Activated CD4-positive, alpha-beta T cell treated with anti-CD3 and anti-CD28 coated beads for 48 hours (primary cell): Measurements from ENCODE around the gene SAE1.

Experiments
- DNase-seq: peaks from one replicate; pipeline ENCODE4 v3.0.0-alpha.2; 2020

The SAE1 gene

DNA sequence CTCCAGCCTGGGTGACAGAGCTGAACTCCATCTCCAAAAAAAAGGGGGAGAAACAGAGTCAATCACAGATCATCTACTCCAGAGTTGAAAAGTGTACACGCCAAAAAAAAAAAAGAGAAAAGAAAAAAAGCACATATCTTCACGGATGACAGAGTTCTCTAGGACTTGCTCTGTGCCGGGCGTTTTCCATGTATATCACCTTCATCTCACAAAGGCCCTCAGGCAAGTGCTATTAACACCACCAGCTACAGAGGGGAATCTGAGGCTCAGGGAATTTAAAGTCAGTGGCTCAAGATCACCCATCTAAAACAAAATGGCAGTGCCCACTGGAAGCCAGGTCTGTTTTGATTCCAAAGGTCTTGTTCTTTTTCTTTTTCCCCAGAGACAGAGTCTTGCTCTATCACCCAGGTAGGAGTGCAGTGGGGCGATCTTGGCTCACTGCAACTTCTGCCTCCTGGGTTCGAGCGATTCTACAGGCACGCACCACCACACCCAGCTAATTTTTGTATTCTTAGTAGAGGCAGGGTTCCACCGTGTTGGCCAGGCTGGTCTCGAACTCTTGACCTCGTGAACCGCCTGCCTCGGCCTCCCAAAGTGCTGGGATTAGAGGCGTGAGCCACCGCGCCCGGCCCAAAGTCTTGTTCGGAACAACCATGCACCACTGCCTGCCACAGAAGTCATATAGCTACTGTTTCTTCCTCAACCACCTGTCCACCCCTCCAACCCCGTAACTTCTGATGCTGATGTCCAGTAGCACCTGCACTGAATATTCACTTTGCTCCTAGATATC is 42.2 kb downstream of the SAE1 start:
- no peak for DNase-seq

DNA sequence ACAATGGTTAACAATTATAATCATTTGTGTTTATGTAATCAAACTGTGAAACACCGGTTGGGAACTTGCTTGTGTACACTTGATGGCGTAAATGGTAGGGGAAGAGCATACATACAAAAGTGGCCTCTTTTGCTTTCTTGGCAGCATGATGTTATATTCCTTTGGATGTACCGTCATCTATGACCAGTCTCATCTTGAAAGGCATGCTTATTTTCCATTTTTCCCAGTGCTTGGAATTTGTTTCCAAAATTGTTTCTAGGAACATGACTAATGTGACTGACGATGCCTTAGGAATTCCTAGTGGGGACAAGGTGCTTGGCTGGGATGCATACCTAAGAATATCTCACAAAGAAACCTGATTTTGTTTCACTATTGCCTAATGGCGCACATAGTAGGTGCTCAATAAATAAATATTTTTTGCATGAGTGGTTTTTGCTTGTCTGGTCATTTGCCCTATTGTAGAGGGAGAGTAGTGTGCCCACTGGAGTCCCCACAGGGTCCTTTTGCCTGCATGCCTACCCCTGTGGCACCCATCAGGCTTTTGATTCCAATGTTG is 45.5 kb downstream of the SAE1 start:
- no peak for DNase-seq

DNA sequence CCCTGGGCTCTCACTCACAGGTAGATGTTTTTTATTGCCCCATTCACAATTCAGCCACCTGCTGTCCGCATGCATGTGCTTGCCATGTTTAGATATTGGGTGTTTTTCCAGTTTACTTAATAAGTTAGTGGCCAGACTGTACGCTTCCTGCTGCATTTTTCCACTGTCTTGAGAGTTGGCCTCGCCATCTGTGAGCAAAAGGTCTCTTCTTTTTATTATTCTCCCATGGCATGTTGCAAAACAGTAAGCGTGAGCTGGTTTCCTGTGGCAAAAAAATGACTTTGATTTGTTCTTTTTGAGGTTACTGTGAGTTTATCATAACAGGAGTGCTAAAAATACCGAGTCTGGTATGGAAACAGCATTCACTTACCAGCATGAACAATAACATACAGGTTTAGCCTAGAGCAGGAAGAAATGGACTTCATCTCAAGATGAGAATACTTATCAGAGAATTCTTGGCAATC is 46.0 kb downstream of the SAE1 start:
- peak; percentile 45 for DNase-seq

DNA sequence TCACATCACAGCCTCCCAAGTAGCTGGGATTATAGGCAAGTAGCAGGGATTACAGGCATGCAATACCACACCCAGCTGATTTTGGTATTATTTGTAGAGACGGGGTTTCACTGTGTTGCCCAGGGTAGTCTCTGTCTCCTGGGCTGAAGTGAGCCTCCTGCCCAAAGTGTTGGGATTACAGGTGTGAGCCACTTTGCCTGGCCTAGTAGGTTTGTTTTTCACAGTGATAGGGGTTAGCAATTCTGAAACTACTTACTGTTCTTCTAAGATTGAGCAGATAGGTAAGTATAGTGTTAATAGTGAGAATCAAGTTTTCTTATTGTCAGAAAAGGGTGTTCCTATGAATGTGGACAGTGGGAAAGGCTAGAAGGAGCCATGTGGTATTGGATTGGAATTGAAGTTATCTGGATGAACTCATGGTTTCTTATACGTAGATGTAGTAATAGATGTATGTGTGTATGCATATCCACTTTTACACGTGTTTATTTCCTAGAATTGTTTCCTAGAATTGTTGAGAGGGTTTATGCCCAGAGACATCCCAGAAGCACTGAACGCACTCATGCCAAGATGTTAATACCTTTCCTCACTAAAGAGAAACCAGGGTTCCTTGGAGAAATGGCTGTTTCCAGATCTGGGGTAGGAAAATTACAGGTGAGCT is 49.1 kb downstream of the SAE1 start:
- DNase-seq, result peak; percentile 31

DNA sequence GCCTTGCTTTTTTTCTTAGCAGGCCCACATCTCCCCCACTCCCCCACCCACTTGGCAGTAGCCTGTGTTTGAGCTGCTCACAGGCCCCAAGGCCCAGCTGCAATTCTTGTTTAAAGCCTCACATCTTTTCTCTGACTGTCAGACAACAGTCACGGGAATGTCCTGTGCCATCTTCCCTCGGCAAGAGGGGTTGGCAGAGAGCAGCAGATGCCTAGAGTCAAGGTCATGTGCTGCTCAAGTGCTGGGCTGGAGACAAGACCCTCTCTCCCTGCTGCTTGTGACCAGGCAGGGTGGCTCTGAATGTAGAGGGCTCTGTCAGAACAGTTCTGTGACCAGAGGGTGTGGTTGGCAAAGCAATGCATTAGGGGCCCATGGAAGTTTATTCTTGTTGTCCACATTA is 53.0 kb downstream of the SAE1 start:
- no peak for DNase-seq

DNA sequence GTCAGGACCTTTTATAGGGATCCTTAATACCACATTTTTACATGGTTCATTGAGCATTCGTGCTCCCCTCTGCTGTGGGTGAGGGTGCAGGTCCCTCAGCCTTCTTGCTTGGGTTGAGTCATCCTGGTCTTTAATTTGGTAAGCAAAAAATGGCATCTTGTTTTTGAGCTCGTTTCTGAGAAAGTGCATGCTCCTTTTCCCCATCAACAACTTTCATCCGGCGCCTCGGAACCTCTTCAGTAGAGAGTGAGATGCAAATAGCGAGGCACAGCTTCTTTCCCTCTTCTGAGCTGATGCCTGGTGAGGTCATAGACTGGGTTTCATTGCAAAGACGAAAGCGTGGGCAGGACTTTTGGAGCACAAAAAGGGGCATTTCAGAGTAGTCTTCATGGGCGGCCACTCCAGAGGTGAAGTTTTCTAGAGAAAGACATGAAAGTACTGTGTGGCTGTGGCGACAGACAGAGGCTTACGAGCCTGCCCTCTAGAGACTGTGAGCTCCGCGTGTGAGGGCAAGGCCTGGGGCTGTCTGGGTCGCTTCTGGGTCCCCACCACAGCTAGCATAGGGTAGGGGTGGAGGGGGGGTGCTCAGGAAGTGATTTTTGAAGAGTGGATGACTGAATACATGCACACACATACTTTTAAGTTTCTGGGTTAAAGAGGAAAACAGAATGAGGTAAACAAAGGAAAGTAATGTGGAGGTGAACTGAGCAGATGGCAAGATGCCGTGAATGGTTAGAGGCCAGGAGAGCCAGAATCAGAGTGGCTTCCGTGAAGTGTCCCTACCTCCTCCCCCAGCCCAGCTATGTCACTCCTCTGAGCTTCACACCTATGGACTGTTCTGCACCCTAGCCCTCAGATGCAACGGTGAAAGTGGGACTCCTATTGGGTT is 56.1 kb downstream of the SAE1 start:
- DNase-seq, result peak; percentile 90

DNA sequence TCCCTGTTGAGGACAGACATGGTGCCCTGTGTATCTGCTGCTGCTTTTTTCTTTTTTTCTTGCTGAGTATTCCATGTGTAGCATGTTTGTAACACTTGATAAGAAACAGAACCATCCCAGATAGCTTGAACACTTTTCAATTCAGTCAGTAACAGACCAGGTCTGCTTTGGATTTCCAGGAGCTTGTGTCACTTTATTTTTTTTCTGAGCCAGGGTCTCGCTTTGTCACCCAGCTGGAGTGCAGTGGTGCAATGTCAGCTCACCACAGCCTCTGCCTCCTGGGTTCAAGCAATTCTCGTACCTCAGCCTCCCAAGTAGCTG is 56.7 kb downstream of the SAE1 start:
- DNase-seq, result no peak

DNA sequence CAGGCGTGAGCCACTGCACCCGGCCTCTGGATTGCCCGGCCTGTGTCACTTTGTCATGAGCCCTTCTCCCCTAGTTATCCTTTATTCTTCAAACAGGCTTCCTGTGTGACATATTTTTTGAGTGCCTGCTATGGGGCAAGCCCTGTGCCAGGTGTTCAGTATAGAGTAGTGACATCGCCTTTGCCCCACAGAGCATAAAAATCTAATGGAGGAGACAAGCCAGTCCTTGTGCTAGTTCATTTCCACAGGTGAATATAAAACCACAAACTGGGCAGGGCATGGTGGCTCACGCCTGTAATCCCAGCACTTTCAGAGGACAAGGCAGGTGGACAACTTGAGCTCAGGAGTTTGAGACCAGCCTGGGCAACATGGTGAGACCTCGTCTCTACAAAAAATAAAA is 57.2 kb downstream of the SAE1 start:
- DNase-seq, result no peak

DNA sequence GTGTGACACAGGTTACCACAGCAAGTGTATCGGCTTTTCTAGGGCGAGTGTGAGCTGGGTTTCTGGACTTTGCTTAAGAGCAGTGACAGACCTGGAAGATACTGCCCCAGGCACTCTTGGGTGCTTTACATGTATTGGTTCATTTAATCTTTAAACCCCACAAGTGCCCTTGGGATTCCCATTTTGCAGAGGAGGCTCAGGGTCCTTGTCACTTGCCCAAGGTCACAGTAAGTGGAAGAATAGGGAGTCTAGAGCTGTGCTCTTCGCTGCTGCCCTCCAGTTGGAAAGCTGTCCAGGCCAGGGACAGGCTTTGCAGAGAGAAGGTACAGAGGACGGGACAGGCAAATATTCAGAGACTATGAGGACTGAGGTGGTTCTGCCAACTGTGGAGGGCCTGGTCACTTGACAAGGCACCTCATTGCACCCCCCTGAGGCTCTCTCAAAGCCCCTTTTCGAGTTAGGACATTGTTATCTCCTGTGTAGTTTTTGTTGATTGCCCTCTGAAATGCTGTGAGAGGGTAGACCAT is 57.9 kb downstream of the SAE1 start:
- DNase-seq, result no peak

DNA sequence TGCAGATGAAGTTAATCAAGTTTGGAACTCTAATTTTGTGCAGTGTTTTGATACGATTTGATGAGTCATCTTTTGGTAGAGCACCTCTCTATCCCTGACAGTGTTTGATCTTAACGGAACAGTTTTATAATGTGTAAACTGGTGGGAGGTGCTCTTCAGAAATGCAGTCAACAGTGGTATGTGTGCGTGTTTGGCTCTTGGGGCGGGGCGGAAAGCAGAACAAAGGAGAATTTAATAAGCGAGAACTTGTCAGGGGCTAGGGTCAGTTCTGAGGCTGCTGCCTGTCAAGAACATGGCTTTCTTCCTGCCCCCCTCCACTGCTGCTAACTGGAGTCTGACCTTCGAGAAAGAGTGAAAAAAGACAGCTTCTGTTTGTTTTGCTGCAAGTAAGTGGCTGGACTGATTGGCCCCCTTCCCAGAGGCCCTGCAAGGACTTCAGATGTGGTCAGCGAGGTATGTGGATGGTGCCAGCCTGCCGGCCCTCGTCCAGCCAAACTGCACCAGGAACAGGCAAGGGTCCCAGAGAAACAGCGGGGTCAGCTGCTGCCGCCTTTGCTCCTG is 59.6 kb downstream of the SAE1 start:
- peak; percentile 75 for DNase-seq

DNA sequence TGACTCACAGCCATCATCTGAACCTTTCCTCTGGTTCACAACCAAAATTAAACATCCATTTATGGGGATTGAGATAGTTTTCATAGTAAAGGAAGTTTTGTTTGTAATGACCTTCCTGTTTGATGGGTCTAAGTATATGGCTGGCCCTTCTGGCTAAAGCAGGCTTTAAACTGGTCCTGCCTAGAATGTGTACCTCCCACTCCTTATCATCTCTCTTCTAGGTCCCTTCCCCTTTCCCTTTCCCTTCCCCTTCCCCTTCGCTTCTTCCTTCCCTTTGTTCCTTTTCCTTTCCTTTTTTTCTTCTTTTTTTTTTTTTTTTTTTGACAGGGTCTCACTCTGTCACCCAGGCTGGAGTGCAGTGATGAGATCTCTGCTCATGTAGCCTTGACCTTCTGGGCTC is 64.8 kb downstream of the SAE1 start:
- no peak for DNase-seq

DNA sequence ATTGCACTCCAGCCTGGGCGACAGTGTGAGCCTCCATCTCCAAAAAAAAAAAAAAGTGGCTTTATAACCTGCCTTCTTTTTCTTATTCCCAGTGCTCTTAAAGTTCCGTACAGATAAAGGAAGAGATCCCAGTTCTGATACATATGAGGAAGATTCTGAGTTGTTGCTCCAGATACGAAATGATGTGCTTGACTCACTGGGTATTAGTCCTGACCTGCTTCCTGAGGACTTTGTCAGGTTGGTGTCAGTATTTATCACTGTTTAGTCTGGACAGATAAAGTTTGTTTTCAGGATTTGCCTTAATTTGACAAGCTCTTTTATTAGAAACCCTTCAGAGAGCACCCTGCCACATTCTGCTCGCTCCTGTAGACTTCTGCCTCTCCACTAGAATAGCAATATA is 66.5 kb downstream of the SAE1 start:
- no peak for DNase-seq

DNA sequence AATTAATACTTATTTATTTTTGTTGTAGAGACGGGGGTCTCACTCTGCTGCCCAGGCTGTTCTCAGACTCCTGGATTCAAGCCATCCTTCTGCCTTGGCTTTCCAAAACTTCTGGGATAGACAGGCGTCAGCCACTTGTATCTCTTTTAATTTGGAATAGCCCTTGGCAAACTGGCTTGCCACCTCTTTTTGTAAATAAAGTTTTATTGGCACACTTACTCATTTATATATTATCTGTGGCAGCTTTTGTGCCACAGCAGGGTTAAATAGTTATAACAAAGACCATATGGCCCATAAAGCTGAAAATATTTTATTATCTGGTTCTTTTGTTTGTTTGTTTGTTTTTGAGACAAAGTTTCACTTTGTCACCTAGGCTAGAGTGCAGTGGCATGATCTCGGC is 69.9 kb downstream of the SAE1 start:
- no peak for DNase-seq

DNA sequence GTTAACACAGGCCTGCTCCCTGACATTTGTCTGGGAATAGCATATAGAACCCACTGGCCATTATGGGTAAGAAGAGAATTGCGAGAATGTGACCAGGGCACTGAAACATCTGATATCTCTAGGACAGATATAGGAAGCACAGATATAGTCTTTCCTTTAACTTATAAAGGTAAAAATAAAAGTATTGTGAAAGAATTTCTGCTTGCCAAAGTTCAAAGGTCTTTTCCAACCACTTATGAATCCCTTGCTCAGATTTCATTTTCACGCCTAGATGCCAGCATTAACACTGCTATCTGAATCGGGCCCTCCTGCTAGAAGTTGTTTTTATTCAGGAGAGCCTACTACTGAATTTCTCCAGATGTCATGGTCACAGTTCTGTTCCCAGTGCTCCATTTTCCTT is 72.6 kb downstream of the SAE1 start:
- DNase-seq, result no peak

DNA sequence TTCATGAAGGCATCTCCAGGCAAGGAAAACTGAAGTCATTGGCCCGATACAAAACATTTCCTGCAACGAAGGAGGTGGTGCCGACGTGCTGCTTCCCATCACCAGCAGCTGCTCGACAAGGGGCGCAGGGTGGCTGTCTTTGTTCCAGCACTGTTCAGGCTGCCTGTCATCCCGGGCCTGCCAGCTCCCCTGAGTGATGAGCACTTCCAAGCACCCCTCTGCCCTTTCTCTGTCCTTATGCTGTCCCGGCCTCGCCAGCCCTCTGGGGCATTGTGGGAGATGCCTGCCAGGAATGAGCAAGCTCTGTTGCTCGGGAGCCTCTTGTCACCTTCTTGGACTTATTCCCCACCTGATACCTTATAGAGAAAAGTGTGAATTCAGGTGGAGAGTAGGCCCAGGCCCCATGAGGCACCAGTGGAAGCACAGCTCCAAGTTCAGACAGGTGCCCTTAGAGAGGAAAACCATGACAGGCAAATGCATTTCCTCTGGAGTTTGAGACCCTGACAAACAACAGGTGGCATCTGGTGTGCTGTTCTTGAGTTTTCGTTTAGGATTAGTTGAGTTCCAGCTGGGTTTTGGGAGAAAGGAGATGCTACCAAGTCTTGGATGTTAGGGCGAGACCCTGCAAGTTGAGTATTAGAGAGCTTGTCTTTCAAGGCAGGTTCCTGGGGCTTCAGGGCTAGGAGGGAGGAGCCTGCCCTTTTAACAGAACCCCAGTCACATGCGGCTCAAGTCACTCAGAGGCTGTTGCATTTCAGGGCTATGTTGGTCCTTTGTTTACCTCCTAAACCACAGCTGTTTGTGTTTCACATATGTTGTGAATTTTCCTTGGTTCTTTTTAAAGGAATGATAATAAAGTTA is 78.9 kb downstream of the SAE1 start:
- DNase-seq, result no peak

DNA sequence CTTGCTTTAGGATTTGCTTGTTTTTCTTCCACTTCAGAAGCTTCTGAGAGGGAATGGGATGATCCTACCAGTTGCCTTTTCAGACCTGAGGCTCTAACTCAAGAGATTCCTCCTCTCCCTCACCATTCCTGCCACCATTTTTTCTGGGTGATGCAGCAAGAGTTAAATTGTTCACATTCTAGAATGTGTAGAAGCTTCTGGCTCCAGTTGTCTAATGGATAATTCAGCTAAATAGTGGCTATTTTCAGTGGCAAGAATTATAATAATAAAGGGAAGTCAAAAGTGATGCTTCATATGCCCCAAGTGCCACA is 79.5 kb downstream of the SAE1 start:
- no peak for DNase-seq

DNA sequence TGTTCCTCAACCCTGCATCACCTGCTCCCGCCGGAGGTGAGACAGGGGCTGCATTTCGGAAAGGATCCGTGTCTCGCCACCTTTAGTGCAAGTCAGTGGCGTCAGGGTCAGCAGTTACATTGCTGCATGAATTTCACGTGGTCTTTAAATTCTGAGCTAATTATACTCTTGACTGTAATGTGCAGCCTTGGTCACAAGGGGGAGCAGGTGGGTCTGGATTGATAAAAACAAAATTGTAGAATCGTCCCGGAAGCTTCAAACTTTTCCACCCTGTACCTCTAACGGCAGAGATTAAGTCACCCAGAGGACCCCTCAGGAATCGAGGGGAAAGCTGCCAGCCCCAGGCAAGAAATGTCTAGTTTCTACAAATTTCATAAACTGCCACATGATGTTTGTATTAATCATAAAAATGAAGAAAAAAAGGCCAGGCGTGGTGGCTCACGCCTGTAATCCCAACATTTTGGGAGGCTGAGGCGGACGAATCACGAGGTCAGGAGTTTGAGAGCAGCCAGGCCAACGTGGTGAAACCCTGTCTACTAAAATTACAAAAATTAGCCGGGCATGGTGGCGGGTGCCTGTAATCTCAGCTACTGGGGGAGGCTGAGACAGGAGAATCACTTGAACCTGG is 80.2 kb downstream of the SAE1 start:
- peak; percentile 86 for DNase-seq

DNA sequence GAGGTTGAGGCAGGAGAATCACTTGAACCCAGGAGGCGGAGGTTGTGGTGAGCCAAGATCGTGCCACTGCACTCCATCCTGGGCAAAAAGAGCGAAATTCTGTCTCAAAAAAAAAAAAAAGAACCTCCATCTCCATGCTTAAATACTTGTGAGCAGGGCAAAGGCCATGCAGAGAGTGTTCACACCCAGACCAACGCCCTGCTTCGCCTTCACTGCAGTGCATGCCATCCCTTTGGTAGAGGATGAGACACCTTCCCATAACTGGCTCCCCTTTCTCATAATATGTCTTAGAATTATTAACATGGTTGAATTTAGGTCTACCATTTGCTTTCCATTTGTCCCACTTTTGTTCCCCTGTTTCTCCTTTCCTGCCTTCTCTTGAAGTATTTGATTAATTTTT is 84.9 kb downstream of the SAE1 start:
- DNase-seq, result no peak

DNA sequence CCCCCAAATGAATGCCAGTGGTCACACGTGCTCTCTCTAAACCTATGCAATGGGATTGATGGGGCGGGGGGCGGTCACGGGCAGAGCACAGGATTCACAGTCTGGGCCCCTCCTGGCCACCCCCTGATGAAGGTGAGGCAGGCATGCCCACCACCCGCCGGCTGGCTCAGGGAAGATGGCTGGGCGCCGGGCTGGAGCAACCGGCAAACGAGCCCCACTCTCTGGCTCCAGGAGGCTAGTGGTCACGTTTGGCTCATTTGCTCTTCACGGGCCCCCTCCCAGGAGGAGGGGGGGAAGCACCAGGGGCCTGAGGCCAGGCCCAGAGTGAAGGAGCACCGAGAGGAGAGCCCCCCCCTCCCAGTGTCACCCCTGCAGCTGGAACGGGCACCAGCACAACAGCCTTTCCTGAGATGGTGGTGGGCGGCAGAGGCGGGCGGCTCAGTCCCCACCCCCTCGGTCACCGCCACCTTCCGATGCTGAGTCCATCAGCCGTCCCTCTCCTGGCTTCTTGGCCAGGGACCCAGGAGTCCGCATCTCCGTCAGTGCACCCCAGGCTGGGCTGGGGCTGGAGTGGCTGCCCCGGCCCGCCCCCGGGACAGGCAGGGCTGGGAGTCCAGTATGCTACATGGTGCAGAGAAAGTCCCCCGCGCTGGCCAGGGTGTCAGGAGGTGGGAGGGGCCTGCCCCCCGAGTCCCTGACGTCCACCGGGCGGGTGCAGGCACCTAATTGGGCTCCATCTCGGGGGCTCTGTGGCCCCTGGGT is 90.6 kb downstream of the SAE1 start:
- no peak for DNase-seq

DNA sequence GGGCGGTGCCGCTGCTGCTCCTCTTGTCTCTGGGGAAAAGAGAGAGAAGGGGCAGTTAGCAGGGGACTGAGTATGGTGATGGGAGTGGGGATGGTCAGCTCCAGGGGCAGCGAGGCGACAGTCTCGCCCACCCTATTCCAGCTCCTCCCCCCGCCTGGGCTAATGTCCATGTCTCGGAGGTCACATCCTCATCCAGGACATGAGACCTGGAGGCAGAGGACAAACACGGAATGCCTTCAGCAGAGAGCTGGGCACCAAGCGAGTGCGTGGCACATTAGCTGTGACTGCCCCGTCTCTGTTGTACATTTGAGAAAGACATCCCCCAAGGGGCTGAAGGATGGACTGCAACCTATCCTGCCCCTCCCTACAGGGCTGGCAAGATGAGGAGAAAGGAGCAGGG is 91.3 kb downstream of the SAE1 start:
- DNase-seq, result no peak
